Aorta (tissue), 5 donors: ENCODE results near the gene BCL6B. TPM values are rescaled to one million over a fixed set of nuclear protein-coding genes. Genes with fewer than 3 reads are reported as not detected.

Source experiments
- ATAC-seq: fragments of 200-7000 bp; cut with Tn5 transposase; one replicate; pipeline ENCODE4 v1.9.1; 2022; ENCODE audit warnings: moderate library complexity; ENCODE audit not compliant: low FRiP score
- DNase-seq, 2 donors: peaks; one replicate each; pipeline ENCODE4 v3.0.0-alpha.2; 2020
- H3K27ac ChIP-seq, 2 donors: one replicate each; pipeline ENCODE4 v1.5.1; 2013; ENCODE audit warnings: low read length in 2 of 2, mild to moderate bottlenecking in 2 of 2, moderate library complexity in 2 of 2, control low read depth in 1 of 2, inconsistent platforms in 1 of 2, low read depth in 1 of 2
- H3K27me3 ChIP-seq, 2 donors: one replicate each; pipeline ENCODE4 v1.6.1; 2013; ENCODE audit warnings: control low read depth in 1 of 2, low read length in 1 of 2, mild to moderate bottlenecking in 1 of 2, moderate library complexity in 1 of 2; ENCODE audit not compliant: insufficient read depth in 2 of 2, control insufficient read depth in 1 of 2
- H3K36me3 ChIP-seq, 2 donors: one replicate each; pipeline ENCODE4 v1.6.1; 2013; ENCODE audit warnings: control low read depth in 1 of 2, low read length in 1 of 2, mild to moderate bottlenecking in 1 of 2; ENCODE audit not compliant: insufficient read depth in 2 of 2, control insufficient read depth in 1 of 2
- H3K4me1 ChIP-seq, 2 donors: one replicate each; pipeline ENCODE4 v1.6.1; 2013; ENCODE audit warnings: low read length in 2 of 2, control low read depth in 1 of 2, mild to moderate bottlenecking in 1 of 2, moderate library complexity in 1 of 2; ENCODE audit not compliant: insufficient read depth in 2 of 2, control insufficient read depth in 1 of 2
- H3K4me3 ChIP-seq, 2 donors: one replicate each; pipeline ENCODE4 v1.5.1; 2013; ENCODE audit warnings: low read length in 2 of 2, control low read depth in 1 of 2, mild to moderate bottlenecking in 1 of 2
- H3K9me3 ChIP-seq: one replicate; pipeline ENCODE4 v1.6.1; 2013; ENCODE audit warnings: mild to moderate bottlenecking, low read length; ENCODE audit not compliant: control insufficient read depth
- WGBS, 2 donors: extraction: QIAGEN DNeasy Blood & Tissue Kit; methylation state at CpG; one replicate each; pipeline ENCODE4 v1.1.7; 2013; 5-methylcytosine and 5-hydroxymethylcytosine counted together
- intact Hi-C, 2 donors: fragments of 100-400 bp; cut with DNase I; formaldehyde crosslinking; loops; one replicate each; pipeline versions ENCODE4 v1.14.2 to v1.15.0; 2022
- polyA plus RNA-seq, 2 donors: library from polyadenylated mRNA; stranded (reverse); fragments of 200-250 nt; gene quantifications; one replicate each; pipeline ENCODE4 v1.2.3, GENCODE V29; 2013
- total RNA-seq, 2 donors: library from RNA; stranded (reverse); fragmentation: NEBNext Ultra II Directional; extraction: Animal tissue kit (Norgen Biotek cat#: 25700); gene quantifications; one replicate each; pipeline ENCODE4 v1.2.1, GENCODE V29; 2021
- donor health status: healthy with polysubstance abuse.
- donor health status: Bipolar disorder and iron deficiency.
- donor health status: DM: no; HTN: no; CAD: no.
- donor health status: DM: no; HTN: no; CAD: no.
- donor health status: DM: yes; HTN: yes; CAD: no.

BCL6B gene
- total and polyA plus RNA-seq, 4 donors: 0.63 to 31.4 (median 8.9) TPM

GRCh38 chr17:7003745-7004144 lies 19.1 kb upstream of the BCL6B start:
- intact Hi-C loops: loop anchor here (2.0 to 10.0 kb wide), 3 partner anchors 89 to 339 kb away; no protein-coding TSS in a partner anchor
- Histone ChIP-seq H3K9me3 (no peaks in the 10 kb centered on the region), H3K27ac (no peak overlapping the region), H3K4me3 (no peak overlapping the region), H3K36me3 (peaks cover 5 to 6% of the 10 kb centered on the region in 2 donors), H3K4me1 (no peaks in the 10 kb centered on the region), H3K27me3 (no peaks in the 10 kb centered on the region)
- WGBS, 2 donors: 93 to 94% methylated on average over 2 of the region's 2 CpGs
- DNase-seq (no peak), ATAC-seq (no peak)

GRCh38 chr17:7004398-7005253 lies 18.2 kb upstream of the BCL6B start:
- no peaks in the 10 kb centered on the region for H3K4me1 ChIP-seq
- no peak overlapping the region for H3K27ac ChIP-seq
- H3K36me3 ChIP-seq: peaks cover 5 to 6% of the 10 kb centered on the region in 2 donors
- no peak overlapping the region for H3K4me3 ChIP-seq
- 92% methylated on average over 2 of the region's 2 CpGs for WGBS, 2 donors
- ATAC-seq (peak; percentile 74), DNase-seq (peak in 1 of 2 donors; percentile 47)
- intact Hi-C loops: loop anchor here (2.0 to 10.0 kb wide), 3 partner anchors 90 to 340 kb away; no protein-coding TSS in a partner anchor
- no peaks in the 10 kb centered on the region for H3K9me3 ChIP-seq
- no peaks in the 10 kb centered on the region for H3K27me3 ChIP-seq

GRCh38 chr17:7005716-7006115 lies 17.1 kb upstream of the BCL6B start:
- intact Hi-C loops: loop anchor here (2.0 to 10.0 kb wide), 2 partner anchors 91 to 341 kb away; no protein-coding TSS in a partner anchor
- no peak overlapping the region for H3K27ac ChIP-seq
- peaks cover 5 to 6% of the 10 kb centered on the region in 2 donors for H3K36me3 ChIP-seq
- WGBS, 2 donors: 71 to 82% methylated on average over 6 to 7 of the region's 7 CpGs
- H3K4me1 ChIP-seq: peaks cover 0 to under 1% of the 10 kb centered on the region in 2 donors
- DNase-seq (no peak), ATAC-seq (no peak)
- no peaks in the 10 kb centered on the region for H3K27me3 ChIP-seq
- no peak overlapping the region for H3K4me3 ChIP-seq
- H3K9me3 ChIP-seq: no peaks in the 10 kb centered on the region

GRCh38 chr17:7007143-7007542 lies 15.7 kb upstream of the BCL6B start:
- no peak overlapping the region for H3K27ac ChIP-seq
- H3K36me3 ChIP-seq: peaks cover 2 to 3% of the 10 kb centered on the region in 2 donors
- no peaks in the 10 kb centered on the region for H3K27me3 ChIP-seq
- WGBS, 2 donors: 83 to 84% methylated on average over 2 of the region's 2 CpGs
- H3K9me3 ChIP-seq: no peaks in the 10 kb centered on the region
- intact Hi-C loops: loop anchor here (10.0 kb wide), 1 partner anchor 342 kb away; no protein-coding TSS in a partner anchor
- H3K4me3 ChIP-seq: no peak overlapping the region
- peaks cover 0 to 4% of the 10 kb centered on the region in 2 donors for H3K4me1 ChIP-seq
- ATAC-seq (no peak), DNase-seq (no peak)

GRCh38 chr17:7010523-7010922 lies 12.3 kb upstream of the BCL6B start:
- no peak overlapping the region for H3K27ac ChIP-seq
- no peaks in the 10 kb centered on the region for H3K9me3 ChIP-seq
- H3K27me3 ChIP-seq: no peaks in the 10 kb centered on the region
- H3K4me1 ChIP-seq: peaks cover 3 to 4% of the 10 kb centered on the region in 2 donors
- WGBS, 2 donors: 91 to 93% methylated on average over 2 of the region's 2 CpGs
- H3K4me3 ChIP-seq: no peak overlapping the region
- DNase-seq (no peak), ATAC-seq (no peak)
- H3K36me3 ChIP-seq: no peaks in the 10 kb centered on the region
- intact Hi-C loops: no loop called here

- 47 to 50% methylated on average over 14 of the region's 14 CpGs for whole genome bisulfite sequencing, 2 donors
- Histone ChIP-seq H3K4me1 (peaks cover 3 to 4% of the 10 kb centered on the region in 2 donors), H3K4me3 (peak overlapping the region; percentile 77 to 88), H3K27ac (no peak overlapping the region), H3K36me3 (no peaks in the 10 kb centered on the region), H3K9me3 (no peaks in the 10 kb centered on the region), H3K27me3 (no peaks in the 10 kb centered on the region)
- DNase-seq (no peak), ATAC-seq (no peak)
- intact Hi-C loops: no loop called here
These were observed 11.4 kb upstream of the BCL6B start for GRCh38 chr17:7011415-7011814.

GRCh38 chr17:7011942-7012254 lies 11.0 kb upstream of the BCL6B start:
- Histone ChIP-seq H3K9me3 (no peaks in the 10 kb centered on the region), H3K4me1 (peaks cover 3 to 4% of the 10 kb centered on the region in 2 donors), H3K4me3 (peak overlapping the region; percentile 77 to 88), H3K27ac (no peak overlapping the region), H3K36me3 (no peaks in the 10 kb centered on the region), H3K27me3 (no peaks in the 10 kb centered on the region)
- WGBS, 2 donors: 0 to 1% methylated on average over 6 of the region's 6 CpGs
- DNase-seq (no peak), ATAC-seq (no peak)
- intact Hi-C loops: no loop called here

- Histone ChIP-seq H3K27me3 (no peaks in the 10 kb centered on the region), H3K9me3 (no peaks in the 10 kb centered on the region), H3K4me1 (peaks cover 3 to 4% of the 10 kb centered on the region in 2 donors), H3K27ac (peak overlapping the region; percentile 34 to 78), H3K36me3 (no peaks in the 10 kb centered on the region), H3K4me3 (peak overlapping the region; percentile 20 to 23)
- WGBS, 2 donors: 1% methylated on average over 45 to 75 of the region's 75 CpGs
- intact Hi-C loops: no loop called here
- peak; percentile 94 for ATAC-seq
- peak; percentile 99 to 100 for DNase-seq
These were observed 8.4 kb upstream of the BCL6B start for GRCh38 chr17:7014261-7014994.
